Osteocyte (in vitro differentiated cells): ENCODE data around the gene MAPK14. TPM values are rescaled to one million over a fixed set of nuclear protein-coding genes. Genes with fewer than 3 reads are reported as not detected.

Experiments used
- DNase-seq: peaks from one replicate; pipeline ENCODE4 v3.0.0; 2021; ENCODE audit warnings: mixed read lengths; ENCODE audit not compliant: unreplicated experiment; ENCODE audit errors: extremely low spot score
- H3K27ac Mint-ChIP-seq: one replicate; pipeline ENCODE4 v1.8.0; 2021; ENCODE audit warnings: mild to moderate bottlenecking, mixed read lengths; ENCODE audit not compliant: unreplicated experiment
- H3K27me3 Mint-ChIP-seq: one replicate; pipeline ENCODE4 v1.8.0; 2021; ENCODE audit warnings: mixed read lengths; ENCODE audit not compliant: unreplicated experiment
- H3K36me3 Mint-ChIP-seq: one replicate; pipeline ENCODE4 v1.8.0; 2021; ENCODE audit warnings: mixed read lengths; ENCODE audit not compliant: unreplicated experiment
- H3K4me1 Mint-ChIP-seq: one replicate; pipeline ENCODE4 v1.8.0; 2021; ENCODE audit warnings: mixed read lengths; ENCODE audit not compliant: unreplicated experiment
- H3K4me3 Mint-ChIP-seq: one replicate; pipeline ENCODE4 v1.8.0; 2021; ENCODE audit warnings: mild to moderate bottlenecking, moderate library complexity, mixed read lengths; ENCODE audit not compliant: unreplicated experiment
- H3K9me3 Mint-ChIP-seq: one replicate; pipeline ENCODE4 v1.8.0; 2021; ENCODE audit warnings: mixed read lengths; ENCODE audit not compliant: unreplicated experiment
- CTCF ChIP-seq: fragments of 200-600 bp; sonication (generic); IDR thresholded peaks from 2 replicates; pipeline ENCODE4 v1.5.0; 2021; ENCODE audit warnings: antibody characterized with exemption, mild to moderate bottlenecking, moderate library complexity
- total RNA-seq: library from RNA; stranded (reverse); gene quantifications from 2 replicates; pipeline ENCODE4 v1.2.1, GENCODE V29; 2021

Gene MAPK14
- total RNA-seq, 1 donor from 2014 or later, result 38.8 TPM

DNA sequence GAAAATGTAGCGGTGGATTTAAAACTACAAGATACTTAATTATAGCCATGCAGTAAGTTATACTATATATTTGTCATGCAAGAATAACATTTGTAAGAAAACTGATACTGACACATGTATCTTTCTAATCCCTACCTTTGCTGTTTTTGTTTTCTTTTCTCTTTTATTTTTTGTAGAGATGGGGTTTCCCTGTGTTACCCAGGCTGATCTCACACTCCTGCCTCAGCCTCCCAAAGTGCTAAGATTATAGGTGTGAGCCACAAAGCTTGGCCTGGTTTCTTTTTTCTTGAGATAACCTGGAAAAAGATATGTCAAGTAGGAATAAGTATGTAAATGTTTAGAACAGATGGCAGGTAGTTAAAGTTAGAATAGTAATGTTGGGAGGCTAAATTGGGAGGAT lies 44.1 kb downstream of the MAPK14 start:
- no peak for TF ChIP-seq CTCF
- H3K9me3 Mint-ChIP-seq, result no peaks in the 10 kb centered on the region
- H3K27ac Mint-ChIP-seq, result no peak overlapping the region
- H3K36me3 Mint-ChIP-seq, result peaks cover 16% of the 10 kb centered on the region
- no peak overlapping the region for H3K4me3 Mint-ChIP-seq
- peaks cover 4% of the 10 kb centered on the region for H3K4me1 Mint-ChIP-seq
- H3K27me3 Mint-ChIP-seq, result no peaks in the 10 kb centered on the region
- DNase-seq, result no peak

DNA sequence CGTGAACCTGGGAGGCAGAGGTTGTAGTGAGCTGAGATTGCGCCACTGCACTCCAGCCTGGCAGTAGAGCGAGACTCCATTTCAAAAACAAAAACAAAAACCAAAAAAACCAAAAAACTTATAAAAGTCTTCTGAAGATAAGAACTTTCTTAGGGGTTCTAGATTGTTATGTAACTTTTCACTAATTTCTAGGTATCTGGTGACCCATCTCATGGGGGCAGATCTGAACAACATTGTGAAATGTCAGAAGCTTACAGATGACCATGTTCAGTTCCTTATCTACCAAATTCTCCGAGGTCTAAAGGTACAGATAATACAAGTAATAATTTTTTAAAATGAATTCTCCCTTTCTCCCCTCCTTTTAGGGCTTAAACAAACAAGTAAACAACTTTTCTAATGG lies 45.1 kb downstream of the MAPK14 start:
- no peak for TF ChIP-seq CTCF
- Mint-ChIP-seq H3K36me3 (peaks cover 21% of the 10 kb centered on the region), H3K4me3 (no peak overlapping the region), H3K9me3 (no peaks in the 10 kb centered on the region), H3K4me1 (peaks cover 2% of the 10 kb centered on the region), H3K27ac (no peak overlapping the region), H3K27me3 (no peaks in the 10 kb centered on the region)
- no peak for DNase-seq

- DNase-seq, result no peak
- Mint-ChIP-seq H3K36me3 (peaks cover 24% of the 10 kb centered on the region), H3K27ac (no peak overlapping the region), H3K9me3 (no peaks in the 10 kb centered on the region), H3K27me3 (no peaks in the 10 kb centered on the region), H3K4me1 (peaks cover under 1% of the 10 kb centered on the region), H3K4me3 (no peak overlapping the region)
- no peak for TF ChIP-seq CTCF
Observed at GRCh38 chr6:36073587-36073986, 46.0 kb downstream of the MAPK14 start.

DNA sequence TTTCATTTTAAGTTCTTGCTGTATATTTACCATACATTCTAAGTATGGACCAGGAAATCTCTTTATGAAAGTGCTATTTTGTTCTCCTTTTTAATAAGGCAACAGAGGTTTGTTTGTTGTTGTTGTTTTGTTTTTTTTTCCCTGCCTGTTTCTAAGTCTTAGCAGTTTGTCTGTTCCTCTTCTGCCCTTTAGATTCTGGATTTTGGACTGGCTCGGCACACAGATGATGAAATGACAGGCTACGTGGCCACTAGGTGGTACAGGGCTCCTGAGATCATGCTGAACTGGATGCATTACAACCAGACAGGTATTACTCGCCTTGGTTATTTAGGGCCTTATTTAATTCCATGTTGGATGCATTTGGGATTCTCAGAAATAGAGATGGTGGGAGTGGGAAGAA lies 48.0 kb downstream of the MAPK14 start:
- no peaks in the 10 kb centered on the region for H3K4me1 Mint-ChIP-seq
- H3K36me3 Mint-ChIP-seq, result peaks cover 41% of the 10 kb centered on the region
- no peak for DNase-seq
- no peak overlapping the region for H3K27ac Mint-ChIP-seq
- TF ChIP-seq CTCF, result no peak
- no peak overlapping the region for H3K4me3 Mint-ChIP-seq
- H3K27me3 Mint-ChIP-seq, result no peaks in the 10 kb centered on the region
- peaks cover under 1% of the 10 kb centered on the region for H3K9me3 Mint-ChIP-seq

DNA sequence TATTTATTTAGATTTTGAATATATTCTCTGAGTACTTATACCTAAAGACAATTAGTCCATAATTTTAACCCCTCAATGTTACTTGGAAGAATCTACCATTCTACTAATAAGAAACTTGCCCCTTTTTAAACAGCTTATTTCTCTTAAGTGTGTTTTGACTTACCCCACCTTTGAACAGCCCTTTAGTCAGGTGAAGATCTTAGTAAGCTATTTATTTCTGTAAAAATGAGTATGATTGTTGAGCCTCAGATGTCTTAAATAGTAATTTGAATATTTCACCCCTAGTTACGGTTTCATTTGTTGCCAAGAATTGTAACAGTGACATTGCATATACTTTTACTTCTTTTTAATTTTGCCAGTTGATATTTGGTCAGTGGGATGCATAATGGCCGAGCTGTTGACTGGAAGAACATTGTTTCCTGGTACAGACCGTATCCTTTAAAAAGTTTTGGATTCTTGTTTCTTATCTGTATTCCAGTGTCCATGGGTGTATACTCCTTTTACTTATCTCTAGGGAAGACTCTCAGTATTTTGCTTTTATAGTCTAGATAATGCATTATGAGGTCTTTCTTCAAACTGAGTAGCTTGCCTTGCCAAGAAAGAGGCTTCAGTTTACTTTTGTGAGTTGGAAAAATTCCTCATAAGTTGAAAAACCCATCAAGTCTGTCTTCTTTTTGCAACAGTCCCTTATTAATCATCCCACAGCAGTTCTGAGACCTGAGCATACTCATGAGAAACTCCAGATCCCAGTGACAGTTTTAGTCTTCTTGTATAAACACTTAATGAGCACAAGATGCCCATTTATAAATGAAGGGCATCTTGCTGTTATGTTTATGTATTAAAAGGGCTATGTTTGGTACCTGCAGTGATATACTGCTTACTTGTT lies 48.8 kb downstream of the MAPK14 start:
- Mint-ChIP-seq H3K4me3 (no peak overlapping the region), H3K27ac (no peak overlapping the region), H3K9me3 (peaks cover 8% of the 10 kb centered on the region), H3K4me1 (no peaks in the 10 kb centered on the region), H3K27me3 (no peaks in the 10 kb centered on the region), H3K36me3 (peaks cover 49% of the 10 kb centered on the region)
- no peak for TF ChIP-seq CTCF
- no peak for DNase-seq
